ENCODE measurements around the gene TERT. TPM values are rescaled to one million over a fixed set of nuclear protein-coding genes. Genes with fewer than 3 reads are reported as not detected.

TERT gene
- total and polyA plus RNA-seq, 2 donors (not counting 1 experiment from before 2014, with no cell fraction given), result 0.24 to 0.39 TPM

GRCh38 chr5:1297243-1297642, 2.4 kb upstream of the TERT start:
- Mint-ChIP-seq H3K9me3 (ENCODE audit: insufficient read depth) (peaks cover 1% of the 10 kb centered on the region), H3K4me1 (peaks cover 15% of the 10 kb centered on the region)
- 3% methylated on average over 4 of the region's 4 CpGs for WGBS (ENCODE audit: insufficient coverage)

GRCh38 chr5:1295650-1296037, 776 bp upstream of the TERT start:
- H4K20me1 ChIP-seq (ENCODE audit: control insufficient read depth, insufficient read depth, low read length, poor library complexity, severe bottlenecking), result no peaks in the 10 kb centered on the region
- H3K4me1 ChIP-seq (ENCODE audit: control insufficient read depth in 2 of 2, insufficient read depth in 2 of 2, low read length in 2 of 2), result peaks cover 11% of the 10 kb centered on the region in 2 donors
- H3K4me3 ChIP-seq (ENCODE audit: control extremely low read depth in 1 of 5, extremely low read depth in 1 of 5, insufficient read depth in 1 of 5, low read depth in 2 of 5, low read length in 4 of 5), result peak overlapping the region in 1 of 5 experiments; percentile 31
- no peaks in the 10 kb centered on the region for H3K79me2 ChIP-seq (ENCODE audit: control insufficient read depth, insufficient read depth, low read length)
- peak overlapping the region; percentile 81 for H3K4me2 ChIP-seq (replicated peaks; ENCODE audit: low read depth, low read length, poor library complexity, severe bottlenecking)
- peak overlapping the region; percentile 38 for H2AFZ ChIP-seq (ENCODE audit: insufficient read depth, low read depth, low read length, poor library complexity, severe bottlenecking)
- peaks cover 3% of the 10 kb centered on the region for H3K27me3 Mint-ChIP-seq
- ChIA-PET POLR2A (no interaction called here), CTCF (interaction anchor here (1.4 kb wide), 1 partner anchor 85 kb away, joined by 4 read pairs; no protein-coding TSS in a partner anchor)
- peaks cover 15% of the 10 kb centered on the region for H3K4me1 Mint-ChIP-seq
- ATAC-seq (ENCODE audit: low read depth) (no peak), DNase-seq (peak; percentile 5)
- TF ChIP-seq EZH2 (IDR thresholded peaks at IDR 0.05; ENCODE audit: borderline replicate concordance, insufficient read depth, low read depth, low read length, poor library complexity, severe bottlenecking) (no peak), CTCF (IDR thresholded peaks at IDR 0.05) (no peak)
- H3K36me3 ChIP-seq (replicated peaks in 1 of 2; ENCODE audit: control extremely low read depth in 1 of 2, control insufficient read depth in 1 of 2, extremely low read depth in 1 of 2, insufficient read depth in 2 of 2, low read length in 1 of 2), result no peaks in the 10 kb centered on the region
- 60% methylated on average over 22 of the region's 22 CpGs for WGBS (ENCODE audit: insufficient coverage)
- H3K9me3 Mint-ChIP-seq (ENCODE audit: insufficient read depth), result no peaks in the 10 kb centered on the region
- no peak overlapping the region for H3K27ac Mint-ChIP-seq
- H3K27me3 ChIP-seq (replicated peaks in 1 of 4; ENCODE audit: control extremely low read depth in 1 of 4, control insufficient read depth in 3 of 4, insufficient read depth in 4 of 4, low read length in 3 of 4), result peaks cover 0 to 10% (median 0%) of the 10 kb centered on the region in 4 experiments
- no peak overlapping the region for H3K27ac ChIP-seq (ENCODE audit: low read length in 2 of 2)
- peak overlapping the region; percentile 69 for H3K4me3 Mint-ChIP-seq
- no peak overlapping the region for H3K9ac ChIP-seq (ENCODE audit: low read length)
- intact Hi-C loops (cut with micrococcal nuclease), result loop anchor here (2.0 kb wide), 1 partner anchor 49 kb away; the partner anchor contains the start of gene CLPTM1L
- H3K9me3 ChIP-seq (ENCODE audit: control extremely low read depth in 1 of 3, control insufficient read depth in 2 of 3, insufficient read depth in 1 of 3, low read length in 2 of 3), result no peaks in the 10 kb centered on the region

More at GRCh38 chr5:1297243-1297642, 2.4 kb upstream of the TERT start:
- Histone ChIP-seq H3K9ac (ENCODE audit: low read length) (no peak overlapping the region), H3K79me2 (ENCODE audit: control insufficient read depth, insufficient read depth, low read length) (no peaks in the 10 kb centered on the region), H3K4me1 (ENCODE audit: control insufficient read depth in 2 of 2, insufficient read depth in 2 of 2, low read length in 2 of 2) (peaks cover 11% of the 10 kb centered on the region in 2 donors), H3K36me3 (replicated peaks in 1 of 2; ENCODE audit: control extremely low read depth in 1 of 2, control insufficient read depth in 1 of 2, extremely low read depth in 1 of 2, insufficient read depth in 2 of 2, low read length in 1 of 2) (no peaks in the 10 kb centered on the region), H4K20me1 (ENCODE audit: control insufficient read depth, insufficient read depth, low read length, poor library complexity, severe bottlenecking) (no peaks in the 10 kb centered on the region), H3K4me2 (replicated peaks; ENCODE audit: low read depth, low read length, poor library complexity, severe bottlenecking) (no peak overlapping the region), H3K27me3 (replicated peaks in 1 of 4; ENCODE audit: control extremely low read depth in 1 of 4, control insufficient read depth in 3 of 4, insufficient read depth in 4 of 4, low read length in 3 of 4) (peaks cover 0 to 10% (median 0%) of the 10 kb centered on the region in 4 experiments), H2AFZ (ENCODE audit: insufficient read depth, low read depth, low read length, poor library complexity, severe bottlenecking) (no peak overlapping the region), H3K9me3 (ENCODE audit: control extremely low read depth in 1 of 3, control insufficient read depth in 2 of 3, insufficient read depth in 1 of 3, low read length in 2 of 3) (no peaks in the 10 kb centered on the region), H3K4me3 (ENCODE audit: control extremely low read depth in 1 of 5, extremely low read depth in 1 of 5, insufficient read depth in 1 of 5, low read depth in 2 of 5, low read length in 4 of 5) (no peak overlapping the region), H3K27ac (ENCODE audit: low read length in 2 of 2) (no peak overlapping the region)
- H3K27ac Mint-ChIP-seq, result no peak overlapping the region
- TF ChIP-seq CTCF (IDR thresholded peaks at IDR 0.05) (no peak), EZH2 (IDR thresholded peaks at IDR 0.05; ENCODE audit: borderline replicate concordance, insufficient read depth, low read depth, low read length, poor library complexity, severe bottlenecking) (no peak)
- ChIA-PET POLR2A (no interaction called here), CTCF (no interaction called here)
- DNase-seq (peak; percentile 4), ATAC-seq (ENCODE audit: low read depth) (no peak)
- H3K27me3 Mint-ChIP-seq, result peaks cover 3% of the 10 kb centered on the region
- H3K4me3 Mint-ChIP-seq, result no peak overlapping the region
- intact Hi-C loops (cut with micrococcal nuclease), result no loop called here
